ENCODE results near the gene COL1A2.

GRCh38 chr7:94472608-94473007, 77.9 kb downstream of the COL1A2 start:
- TF ChIP-seq CTCF (IDR thresholded peaks at IDR 0.05) (no peak), SMAD3 (CRISPR knock-in tag; IDR thresholded peaks at IDR 0.05; ENCODE audit: borderline replicate concordance) (no peak)

Measured in WTC11 (cell line).